NCI-H1105 treated with DMSO at 0.1 percent for 48 hours (cell line): ENCODE data around the gene CD1B.
"Not testable (repeated sequence)": the region's sequence is repeated elsewhere in the genome, so short reads cannot be mapped to it uniquely, and the experiment has no call there.

Experiments used
- DNase-seq: peaks from one replicate; lab custom pipeline; 2025; lab: John Stamatoyannopoulos, UW

Gene CD1B

GRCh38 chr1:158328426-158328825, 2.9 kb downstream of the CD1B start:
- DNase-seq = no peak

DNA sequence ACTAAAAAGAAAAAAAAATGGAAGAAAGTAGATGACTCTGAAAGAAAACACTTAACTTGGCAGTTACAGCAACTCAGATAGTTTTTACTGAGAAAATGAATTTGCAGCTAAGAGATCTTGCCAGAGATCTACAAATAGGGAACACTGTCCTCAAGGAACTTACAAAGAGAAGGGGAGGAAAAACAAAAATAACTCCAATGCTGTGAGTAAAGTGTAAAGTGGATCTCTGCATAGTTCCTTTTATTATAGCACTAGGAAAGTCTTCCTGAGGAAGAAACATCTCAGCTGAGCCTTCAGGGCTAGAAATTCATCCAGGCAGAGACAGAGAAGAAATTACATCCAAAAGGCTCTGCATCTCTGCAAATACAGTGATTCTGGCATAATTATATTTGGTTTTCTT, 3.9 kb downstream of the CD1B start:
- DNase-seq = no peak

GRCh38 chr1:158324395-158324794, 6.9 kb downstream of the CD1B start:
- DNase-seq = no peak

DNA sequence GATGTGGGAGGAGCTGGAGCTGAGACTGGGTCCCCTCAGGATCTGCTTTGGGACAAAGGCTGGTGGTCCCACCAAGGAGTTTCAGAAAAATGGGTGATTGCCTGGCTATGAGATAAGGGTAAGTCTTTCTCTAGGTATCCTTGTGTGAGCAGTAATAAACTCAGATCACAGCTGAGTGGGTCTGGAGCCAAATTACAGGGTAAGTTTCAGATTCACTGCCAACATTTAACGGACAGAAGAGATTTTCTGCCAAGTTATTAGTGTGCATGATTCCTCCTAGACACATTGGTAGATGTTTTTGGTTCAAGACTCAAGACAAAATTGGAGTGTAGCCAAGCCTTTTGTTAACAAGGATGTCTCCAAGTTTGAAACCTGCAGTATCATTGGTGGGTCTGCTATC, 7.5 kb downstream of the CD1B start:
- peak; percentile 51 for DNase-seq

DNA sequence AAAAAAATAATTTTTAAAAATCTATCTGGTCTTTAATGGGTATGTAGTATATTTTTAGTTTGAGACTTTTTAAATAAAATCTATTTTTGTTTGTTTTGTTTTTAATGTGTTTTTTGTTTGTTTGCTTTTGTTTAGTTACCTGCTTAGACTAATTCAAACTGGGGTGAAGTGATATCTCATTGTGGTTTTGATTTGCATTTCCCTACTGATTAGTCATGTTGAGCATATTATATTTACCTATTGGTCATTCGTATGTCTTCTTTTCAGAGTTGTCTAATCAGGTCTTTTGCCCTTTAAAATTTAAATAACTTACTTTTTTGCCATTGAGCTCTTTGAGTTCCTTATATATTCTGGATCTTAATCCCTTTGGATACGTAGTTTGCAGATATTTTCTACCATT, 20.3 kb downstream of the CD1B start:
- no peak for DNase-seq

GRCh38 chr1:158310623-158311022, 20.7 kb downstream of the CD1B start:
- DNase-seq = no peak

GRCh38 chr1:158295791-158296190, 35.5 kb downstream of the CD1B start:
- DNase-seq = no peak

GRCh38 chr1:158290321-158290844, 40.9 kb downstream of the CD1B start:
- DNase-seq = no peak

DNA sequence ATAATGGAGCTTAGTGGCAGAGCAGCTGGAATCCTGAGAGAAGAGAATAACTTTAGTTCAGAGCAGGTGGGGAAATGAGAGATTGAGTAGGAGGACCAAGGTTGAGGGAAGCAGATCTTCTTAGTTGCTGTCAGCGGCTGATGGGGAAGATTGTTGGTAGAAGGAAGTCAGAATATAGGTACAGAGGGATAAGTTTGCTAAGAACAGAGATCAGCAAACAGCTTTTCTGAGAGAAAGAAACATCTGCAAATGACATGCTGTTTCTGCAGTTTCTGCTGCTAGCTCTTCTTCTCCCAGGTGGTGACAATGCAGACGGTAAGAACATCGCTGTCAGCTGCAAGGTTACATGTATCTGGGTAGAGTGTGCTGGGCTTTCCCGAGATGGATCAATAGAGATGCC, 41.5 kb downstream of the CD1B start, which contains the start of gene CD1C:
Gene CD1C (plus strand): TSS at position 113 of the 400 bp plus-strand sequence. CDS start 142 bp downstream, at position 255.
- no peak for DNase-seq

GRCh38 chr1:158286941-158287346, 44.4 kb downstream of the CD1B start:
- no peak for DNase-seq

DNA sequence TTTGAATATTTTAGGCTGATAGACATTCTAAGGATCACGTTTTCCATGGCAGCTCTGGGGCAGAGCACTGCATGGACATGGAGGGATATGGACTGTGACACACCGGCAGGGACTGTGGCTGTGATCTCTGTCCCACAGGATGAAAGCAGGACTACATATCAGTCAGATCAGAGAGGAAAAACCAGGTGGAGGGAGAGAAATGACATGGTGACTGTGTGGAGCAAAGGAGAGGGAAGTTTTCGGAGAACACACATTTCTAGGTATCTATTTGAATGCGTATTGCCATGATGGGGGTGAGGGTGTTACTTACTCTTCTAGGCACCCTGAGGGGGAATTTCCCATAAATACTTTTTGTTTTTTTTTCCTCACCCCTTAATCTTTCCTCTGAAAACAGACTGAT, 44.8 kb downstream of the CD1B start:
- no peak for DNase-seq

DNA sequence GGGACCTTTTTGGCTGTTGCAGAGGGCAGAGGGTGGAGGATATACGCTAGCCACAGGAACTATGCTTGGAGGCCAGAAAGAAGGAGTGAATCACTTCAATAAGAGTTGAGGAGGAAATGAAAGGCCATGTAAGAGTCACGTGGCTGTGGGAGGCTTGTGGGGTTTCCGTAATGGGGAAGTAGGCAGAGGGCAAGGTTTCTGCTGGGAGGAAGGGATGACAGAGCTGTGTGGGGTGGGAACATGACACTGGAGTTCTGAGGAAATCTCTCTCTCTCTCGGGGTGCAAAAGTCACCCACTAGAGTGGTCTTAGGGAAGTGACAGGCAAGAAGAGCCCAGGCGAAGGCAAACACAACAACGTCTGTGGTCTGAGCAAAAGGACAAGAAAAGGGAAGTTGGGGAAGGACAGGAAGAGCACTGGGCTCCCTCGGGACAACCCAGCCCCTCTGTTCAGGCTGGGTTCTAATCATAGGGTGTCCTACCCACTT, 45.5 kb downstream of the CD1B start:
- no peak for DNase-seq

DNA sequence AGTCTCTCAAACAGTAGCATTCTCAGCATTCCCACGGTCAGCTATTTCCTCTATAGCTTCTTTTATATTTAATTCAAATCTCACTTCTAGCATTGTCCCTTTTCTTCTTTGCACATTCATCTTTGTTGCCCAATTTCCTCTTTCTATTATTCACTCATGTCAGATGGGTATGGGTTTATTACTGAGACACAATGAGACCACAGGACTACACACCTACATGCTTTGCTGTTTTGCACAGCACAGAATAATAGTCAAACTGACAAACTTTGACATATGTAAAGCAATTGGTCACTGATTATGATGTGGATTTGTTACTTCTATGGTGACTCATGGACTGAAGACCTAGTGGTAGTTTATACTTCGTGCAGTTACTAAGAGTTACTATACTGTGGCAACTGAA, 47.4 kb downstream of the CD1B start:
- DNase-seq = no peak

DNA sequence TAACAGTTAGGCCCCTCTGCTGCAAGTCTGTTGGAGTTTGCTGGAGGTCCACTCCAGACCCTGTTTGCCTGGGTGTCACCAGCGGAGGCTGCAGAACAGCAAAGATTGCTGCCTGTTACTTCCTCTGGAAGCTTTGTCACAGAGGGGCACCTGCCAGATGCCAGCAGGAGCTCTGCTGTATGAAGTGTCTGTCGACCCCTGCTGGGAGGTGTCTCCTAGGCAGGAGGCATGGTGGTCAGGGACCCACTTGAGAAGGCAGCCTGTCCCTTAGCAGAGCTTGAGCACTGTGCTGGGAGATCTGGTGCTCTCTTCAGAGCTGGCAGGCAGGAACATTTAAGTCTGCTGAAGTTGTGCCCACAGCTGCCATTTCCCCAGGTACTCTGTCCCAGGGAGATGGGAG, 48.9 kb downstream of the CD1B start:
- not testable (repeated sequence) for DNase-seq
